Measurements from ENCODE around the gene ANKMY2.

DNA sequence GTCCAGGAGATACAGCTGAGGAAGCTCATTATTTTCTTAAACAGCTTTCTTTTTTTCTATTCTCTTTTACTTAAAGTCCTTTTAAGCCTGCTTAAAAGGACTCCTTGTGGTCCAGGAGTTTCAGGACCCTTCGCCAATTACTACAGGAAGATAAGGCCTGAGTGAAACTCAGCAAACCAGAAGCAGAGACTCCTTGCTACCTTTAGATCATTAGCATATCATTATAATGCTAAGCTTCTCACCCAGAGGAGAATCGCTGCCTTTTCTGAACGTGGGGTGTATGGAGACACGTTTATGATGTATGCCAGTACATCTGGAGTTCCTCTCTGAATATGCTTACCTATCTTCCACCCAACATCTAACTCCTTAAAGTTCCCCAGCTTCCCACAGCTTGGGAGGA lies 47.5 kb downstream of the ANKMY2 start:
- TF ChIP-seq, protein P1, sequence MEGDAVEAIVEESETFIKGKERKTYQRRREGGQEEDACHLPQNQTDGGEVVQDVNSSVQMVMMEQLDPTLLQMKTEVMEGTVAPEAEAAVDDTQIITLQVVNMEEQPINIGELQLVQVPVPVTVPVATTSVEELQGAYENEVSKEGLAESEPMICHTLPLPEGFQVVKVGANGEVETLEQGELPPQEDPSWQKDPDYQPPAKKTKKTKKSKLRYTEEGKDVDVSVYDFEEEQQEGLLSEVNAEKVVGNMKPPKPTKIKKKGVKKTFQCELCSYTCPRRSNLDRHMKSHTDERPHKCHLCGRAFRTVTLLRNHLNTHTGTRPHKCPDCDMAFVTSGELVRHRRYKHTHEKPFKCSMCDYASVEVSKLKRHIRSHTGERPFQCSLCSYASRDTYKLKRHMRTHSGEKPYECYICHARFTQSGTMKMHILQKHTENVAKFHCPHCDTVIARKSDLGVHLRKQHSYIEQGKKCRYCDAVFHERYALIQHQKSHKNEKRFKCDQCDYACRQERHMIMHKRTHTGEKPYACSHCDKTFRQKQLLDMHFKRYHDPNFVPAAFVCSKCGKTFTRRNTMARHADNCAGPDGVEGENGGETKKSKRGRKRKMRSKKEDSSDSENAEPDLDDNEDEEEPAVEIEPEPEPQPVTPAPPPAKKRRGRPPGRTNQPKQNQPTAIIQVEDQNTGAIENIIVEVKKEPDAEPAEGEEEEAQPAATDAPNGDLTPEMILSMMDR (IDR thresholded peaks at IDR 0.05): no peak
- no peak for TF ChIP-seq POLR2A (IDR thresholded peaks at IDR 0.05)
